ENCODE data around the gene OSER1.
"Not testable (repeated sequence)": the region's sequence is repeated elsewhere in the genome, so short reads cannot be mapped to it uniquely, and the experiment has no call there.

GRCh38 chr20:44236840-44237239 lies 26.3 kb upstream of the OSER1 start:
- not testable (repeated sequence) for TF ChIP-seq CTCF (IDR thresholded peaks at IDR 0.05); POLR2AphosphoS5 (IDR thresholded peaks at IDR 0.05); POLR2A (IDR thresholded peaks at IDR 0.05; ENCODE audit: low read depth); EP300 (IDR thresholded peaks at IDR 0.05)

All from esophagus muscularis mucosa (tissue), 4 donors.